Melanocyte of skin (primary cell): Measurements from ENCODE around the gene UFC1. TPM values are rescaled to one million over a fixed set of nuclear protein-coding genes. Genes with fewer than 3 reads are reported as not detected.

Experiments
- small RNA-seq, 2 donors: library from RNA; depleted of rRNA; stranded (forward); fragments of <200 nt; gene quantifications; one replicate each; pipeline ENCODE3, GENCODE V24; 2012
- total RNA-seq, 2 donors: library from RNA; depleted of rRNA; stranded (reverse); fragments of >200 nt; gene quantifications; 2 replicates each; pipeline ENCODE4 v1.2.3, GENCODE V29; 2012

UFC1 gene
- 10 to 100 TPM; 59.2 to 63.9 TPM for total RNA-seq

DNA sequence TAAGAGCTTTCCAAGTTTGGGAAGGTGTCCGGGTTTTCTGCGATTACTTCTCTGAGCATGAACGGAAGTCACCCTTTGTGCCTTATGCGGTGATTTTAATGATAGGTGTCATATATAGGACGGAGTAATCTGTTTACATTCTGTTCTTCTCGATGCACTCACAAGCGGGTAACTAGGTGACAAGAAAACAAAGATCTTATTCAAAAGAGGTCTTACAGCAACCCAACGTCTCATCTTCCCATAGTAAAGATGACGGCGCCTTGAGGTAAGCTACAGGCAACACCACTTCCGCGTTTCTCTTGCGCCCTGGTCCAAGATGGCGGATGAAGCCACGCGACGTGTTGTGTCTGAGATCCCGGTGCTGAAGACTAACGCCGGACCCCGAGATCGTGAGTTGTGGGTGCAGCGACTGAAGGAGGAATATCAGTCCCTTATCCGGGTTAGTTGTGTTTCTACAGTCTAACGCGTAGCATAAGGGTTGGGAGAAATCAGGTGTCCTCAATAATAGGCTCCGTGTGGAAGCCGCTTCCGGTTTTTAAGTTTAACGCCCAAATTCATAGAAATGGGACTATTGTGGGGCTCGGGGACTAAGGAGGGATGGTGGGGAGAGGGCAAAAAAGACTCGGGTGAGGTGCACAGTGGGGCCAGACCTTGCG lies at the start of gene UFC1:
UFC1 (plus strand) TSS at position 297 of the 656 bp plus-strand sequence; CDS start at position 317, 20 bp downstream.

DNA sequence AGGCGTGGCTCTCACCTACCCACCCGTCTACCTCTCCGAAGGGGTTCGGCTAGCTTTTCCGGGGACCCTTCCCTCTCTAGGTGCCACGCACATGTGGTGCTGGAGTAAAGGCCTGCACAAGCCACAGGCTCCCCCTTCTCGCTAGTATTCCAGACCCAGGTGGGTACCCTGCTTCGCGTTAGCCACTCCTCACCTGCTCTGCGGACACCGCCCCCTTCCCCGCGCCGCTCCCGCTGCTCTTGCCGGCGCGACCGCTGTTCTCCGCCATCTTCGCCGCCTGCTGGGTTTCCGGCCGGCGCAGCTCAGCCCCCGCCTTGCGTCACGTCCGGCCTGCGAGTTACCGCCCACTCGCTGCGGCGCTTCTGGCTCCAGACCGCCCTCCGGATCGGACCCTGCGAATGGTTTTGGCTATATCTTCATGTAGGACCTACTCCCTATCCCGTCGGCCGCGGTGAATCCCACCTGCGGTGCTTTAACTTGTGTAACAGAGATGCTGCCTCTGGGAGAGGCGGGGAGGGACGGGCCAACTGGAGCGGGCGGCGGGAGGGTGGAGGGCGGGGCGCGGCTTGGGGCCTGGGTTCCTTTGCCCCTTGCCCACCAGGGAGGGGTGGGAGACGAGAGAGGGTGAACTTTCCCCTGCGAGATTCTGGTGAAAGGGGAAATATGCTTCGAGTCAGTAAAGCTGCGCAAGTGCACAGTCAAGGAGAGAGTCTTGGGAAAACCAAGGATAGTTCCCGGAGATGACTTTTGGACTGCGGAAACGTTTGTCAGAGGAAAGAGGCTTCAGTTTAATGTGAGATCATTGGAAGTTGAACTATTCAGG lies 35.8 kb upstream of the UFC1 start, which contains the start of the genes NIT1 and PFDN2:
NIT1 (plus strand) TSS at position 347 of the 823 bp plus-strand sequence; CDS start at position 419, 72 bp downstream.
PFDN2 (minus strand) TSS at position 279 of the 823 bp plus-strand sequence; CDS start at position 268, 11 bp downstream.

DNA sequence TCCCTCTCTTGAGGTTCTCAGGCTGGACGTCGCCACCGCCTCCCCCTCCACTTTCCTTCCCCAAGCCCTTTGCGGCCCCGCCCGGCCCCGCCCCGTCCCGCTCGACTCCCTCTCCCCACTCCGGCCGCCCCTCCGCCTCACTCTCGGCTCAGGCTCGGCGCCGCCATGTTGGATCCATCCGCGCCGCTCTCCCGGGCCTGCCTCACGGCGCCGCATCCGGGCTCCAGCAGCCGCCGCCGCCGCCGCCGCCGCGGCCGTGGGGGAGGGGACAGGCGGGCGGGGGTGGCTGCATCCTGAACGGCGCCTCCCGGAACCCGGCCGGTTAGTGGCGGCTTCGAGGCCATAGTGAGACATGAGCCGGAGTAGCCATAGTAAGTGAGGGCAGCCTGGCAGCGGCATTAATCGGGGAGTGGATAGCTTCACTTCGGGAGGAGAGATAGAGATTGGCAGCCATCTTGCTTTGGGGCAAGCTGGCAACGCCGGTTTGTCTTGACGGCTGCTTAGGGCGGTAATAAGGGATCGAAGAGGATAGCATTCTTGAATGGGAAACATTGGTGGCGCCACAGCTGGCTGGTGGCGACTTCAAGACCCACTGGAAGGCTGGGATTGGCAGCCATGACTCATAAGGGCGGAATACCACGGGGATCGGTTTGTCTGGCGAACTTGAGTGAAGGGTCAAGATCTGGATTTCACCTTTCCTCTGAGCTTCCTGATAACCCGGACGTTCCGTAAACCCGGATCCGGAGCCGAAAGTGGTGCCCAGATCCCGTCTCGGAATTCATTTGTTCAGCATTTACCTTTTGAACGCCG lies 21.2 kb upstream of the UFC1 start, which contains the start of gene DEDD:
DEDD (minus strand) TSS at position 258 of the 810 bp plus-strand sequence. CDS start 8,205 bp downstream, outside the sequence.

DNA sequence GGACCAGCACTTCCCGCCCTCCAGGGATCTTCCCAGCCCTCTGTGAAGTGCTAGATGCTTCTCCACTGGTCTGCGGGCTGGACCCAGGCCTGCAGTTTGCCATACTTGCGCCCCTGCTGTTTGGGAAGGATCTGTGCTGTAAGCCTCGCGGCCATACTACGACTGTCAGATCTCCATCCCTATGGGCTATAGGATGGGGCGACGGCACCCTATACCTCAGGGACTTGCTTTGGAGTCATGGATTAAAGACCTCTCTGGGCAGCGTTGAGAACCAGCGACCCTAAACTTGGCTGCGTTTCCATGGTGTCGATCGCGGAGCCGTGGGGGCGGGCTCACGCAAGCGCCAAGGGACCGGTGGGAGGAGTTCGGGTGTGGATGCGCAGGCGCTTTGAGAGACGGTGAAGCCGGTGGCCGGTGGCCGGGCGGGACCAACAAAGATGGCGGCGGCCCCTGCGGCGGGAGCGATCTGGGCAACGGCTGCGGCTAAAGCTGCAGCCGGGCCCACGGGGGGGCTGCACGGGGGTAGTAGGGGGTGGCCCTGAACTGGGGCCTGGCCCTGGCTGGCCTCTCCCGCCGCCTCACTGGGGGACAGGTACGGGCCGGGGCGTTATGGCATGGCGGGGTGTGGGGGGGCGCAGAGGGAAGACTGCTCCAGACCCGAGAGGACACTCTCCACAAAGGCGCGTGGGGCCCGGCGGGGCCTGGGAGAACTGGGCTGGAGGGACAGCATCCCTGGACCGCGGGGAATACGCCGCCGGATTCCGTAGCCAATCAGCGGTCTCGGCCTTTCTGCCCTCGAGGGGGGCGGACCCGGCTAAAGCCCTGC lies 5.5 kb downstream of the UFC1 start, which contains the start of gene USP21:
USP21 (plus strand) TSS at position 414 of the 826 bp plus-strand sequence. CDS start 1,141 bp downstream, outside the sequence.

DNA sequence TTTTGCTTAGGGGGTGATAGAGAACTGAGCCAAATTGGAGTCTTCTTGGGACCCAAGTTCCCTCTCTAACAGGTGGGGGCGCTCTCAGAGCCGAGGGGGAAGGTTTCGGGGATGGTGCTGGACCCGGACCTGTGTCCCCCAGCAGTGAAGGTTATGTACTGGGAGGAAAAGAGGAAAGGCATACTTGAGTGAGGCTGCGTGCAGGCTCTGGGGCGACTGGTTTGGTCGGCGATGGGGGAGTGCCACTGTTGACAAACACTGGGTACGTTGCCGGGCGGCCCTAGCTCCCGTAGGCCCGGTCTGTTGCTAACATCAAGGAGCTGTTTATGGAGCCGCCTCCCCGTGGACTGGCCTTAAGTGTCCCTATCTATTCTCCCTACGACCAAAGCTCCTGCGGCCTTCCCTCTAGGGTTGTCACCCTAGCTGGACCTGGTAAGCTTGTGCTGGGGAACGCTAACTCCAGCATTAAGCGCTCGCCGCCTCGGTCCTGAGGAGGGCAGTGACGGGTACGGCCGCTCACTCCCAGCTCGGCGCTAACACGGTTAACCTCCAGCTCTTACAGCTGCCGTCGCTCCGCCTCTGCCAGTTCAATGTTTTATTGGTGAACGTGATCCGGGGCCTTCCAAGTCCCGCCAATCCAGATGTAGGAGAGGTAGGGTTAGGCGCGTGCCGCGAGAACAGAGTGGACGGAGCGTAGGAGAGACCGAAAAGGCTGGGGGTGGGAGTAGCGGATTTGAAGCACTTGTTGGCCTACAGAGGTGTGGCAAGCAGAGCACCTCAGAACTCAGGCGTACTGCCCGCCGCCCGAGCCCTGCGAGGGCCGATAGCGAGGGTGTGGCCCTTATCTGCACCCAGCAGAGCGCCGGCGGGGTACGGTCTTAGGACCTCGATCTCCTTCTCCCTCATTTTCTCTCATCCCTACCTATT lies 12.2 kb downstream of the UFC1 start, which contains the start of gene PPOX:
PPOX (plus strand) TSS at position 685 of the 927 bp plus-strand sequence. CDS start 422 bp downstream, outside the sequence.

DNA sequence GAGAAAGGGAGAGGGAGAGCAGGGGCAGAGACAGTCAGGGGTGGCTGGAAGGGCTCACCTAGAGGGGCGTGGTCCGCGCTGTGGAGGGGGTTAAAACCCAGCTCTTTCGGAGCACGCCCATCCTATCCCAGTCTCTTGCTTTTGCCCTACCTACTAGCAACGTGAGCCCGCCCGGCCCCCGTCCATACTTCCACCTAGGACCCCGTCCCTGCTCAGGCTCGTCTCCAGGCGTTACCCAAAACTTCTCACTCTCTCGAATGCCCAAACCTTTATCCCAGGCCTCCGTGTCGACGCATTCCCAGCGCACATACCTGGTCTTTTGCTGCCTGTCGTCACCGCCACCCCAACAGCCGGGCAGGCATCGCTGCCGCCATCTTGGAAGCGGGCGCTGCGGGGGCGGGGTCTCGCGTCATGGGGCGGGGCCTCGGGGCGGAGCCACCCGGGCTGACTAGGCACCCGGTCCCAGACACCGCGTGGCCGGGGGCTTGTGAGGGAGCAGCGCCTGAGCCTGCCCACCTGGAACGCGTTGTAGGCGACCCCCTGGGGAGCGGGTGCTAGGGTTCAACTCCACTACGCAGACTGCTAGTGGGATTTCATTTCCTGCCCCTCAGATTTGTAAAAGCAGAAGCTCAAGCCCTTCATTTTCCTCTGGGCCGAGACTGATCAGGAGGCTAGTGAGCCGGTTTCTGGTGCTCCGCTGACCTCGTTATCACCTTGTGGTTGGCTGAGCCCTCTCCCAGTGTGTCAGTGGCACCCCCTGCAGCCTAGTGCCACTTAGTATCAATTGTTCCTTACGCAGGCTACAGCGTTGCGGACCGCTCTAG lies 23.5 kb downstream of the UFC1 start, which contains the start of gene B4GALT3:
B4GALT3 (minus strand) TSS at position 396 of the 824 bp plus-strand sequence. CDS start 1,447 bp downstream, outside the sequence.

DNA sequence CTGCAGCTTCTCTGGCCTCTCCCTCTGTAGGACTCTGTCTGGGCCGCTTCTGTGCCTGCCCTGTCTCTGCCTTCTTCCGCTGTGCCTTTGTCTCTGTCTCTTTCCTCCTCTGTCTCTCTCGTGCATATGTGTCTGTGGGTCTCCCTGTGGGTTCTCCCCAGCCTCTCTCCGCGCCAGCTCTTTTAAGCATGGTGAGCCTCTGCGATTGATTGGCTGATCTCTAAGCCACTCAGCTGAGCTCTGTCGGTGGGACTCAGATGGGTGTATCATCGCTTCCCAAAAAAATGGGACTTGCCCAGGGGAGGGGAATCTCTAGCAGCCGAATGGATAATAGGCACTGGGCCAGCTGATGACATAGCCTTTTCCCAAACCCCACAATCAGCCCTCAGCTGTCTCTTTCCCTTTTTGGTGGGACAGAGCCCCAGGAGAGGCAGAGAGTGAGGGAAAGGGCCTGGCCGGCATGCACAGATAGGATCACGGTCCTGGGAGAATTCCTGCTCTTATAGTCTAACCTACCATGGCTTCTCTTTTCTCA lies 45.2 kb downstream of the UFC1 start, which contains the start of gene ADAMTS4:
ADAMTS4 (minus strand) TSS at position 158 of the 535 bp plus-strand sequence. CDS start 427 bp downstream, outside the sequence.

DNA sequence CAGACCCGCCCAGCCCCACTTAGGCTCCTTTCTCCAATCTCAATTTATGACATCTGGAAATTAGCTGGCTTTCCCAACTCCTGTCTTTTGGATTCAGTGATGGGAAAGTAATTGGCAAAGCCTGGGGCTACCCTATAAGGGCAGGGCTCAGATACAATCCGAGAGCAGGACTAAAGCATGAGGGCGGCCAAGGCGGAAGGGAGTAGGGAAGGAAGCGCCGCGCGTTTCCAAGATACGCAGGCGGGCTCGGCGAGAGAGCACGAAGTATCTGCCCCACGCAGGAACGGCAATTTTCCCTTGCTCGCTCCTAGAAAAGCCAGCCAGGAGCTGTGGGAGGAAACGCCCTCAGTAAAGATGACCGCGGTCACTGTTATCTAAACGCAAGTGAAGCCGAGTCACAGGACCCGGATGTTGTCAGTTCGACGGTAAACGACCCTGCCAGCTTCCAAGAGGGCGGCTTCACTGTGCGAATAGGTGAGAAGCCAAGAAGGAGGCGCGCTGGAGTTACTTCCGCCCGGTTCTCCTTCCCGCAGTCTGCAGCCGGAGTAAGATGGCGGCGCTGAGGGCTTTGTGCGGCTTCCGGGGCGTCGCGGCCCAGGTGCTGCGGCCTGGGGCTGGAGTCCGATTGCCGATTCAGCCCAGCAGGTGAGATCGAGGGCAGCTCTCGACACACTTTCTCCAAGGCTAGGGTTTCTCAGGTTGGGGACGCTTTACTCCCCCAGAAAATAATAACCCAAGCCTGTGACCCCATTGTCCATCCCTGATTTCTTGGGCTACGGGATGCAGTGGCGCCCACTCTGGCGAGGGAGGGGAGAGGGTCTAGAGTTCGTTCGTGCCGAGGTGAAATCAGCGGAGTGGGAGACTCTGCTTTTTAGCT lies 48.3 kb downstream of the UFC1 start, which contains the start of gene NDUFS2:
NDUFS2 (plus strand) TSS at position 532 of the 877 bp plus-strand sequence; CDS start at position 551, 19 bp downstream.

Small RNAs within 50 kb of the gene (small RNA-seq; reads per million reads assigned to genes)
- gene RF01225 = 0 reads per million in 2 donors

Other genes with a start within 250 kb of the UFC1 start
- gene ITLN2, start 199.2 kb upstream of the UFC1 start, total RNA-seq = not detected
- gene F11R, start 132.8 kb upstream of the UFC1 start, total RNA-seq = 10 to 100 TPM; 13.4 to 47.0 TPM
- 1 to 10 TPM; 2.7 to 6.9 TPM for gene TSTD1, start 115.0 kb upstream of the UFC1 start, total RNA-seq
- 10 to 100 TPM; 75.0 to 92.9 TPM for gene USF1, start 108.0 kb upstream of the UFC1 start, total RNA-seq
- under 1 TPM in 1 of 2 donors, not detected in 1; under 0.01 TPM for gene ARHGAP30, start 84.1 kb upstream of the UFC1 start, total RNA-seq
- under 1 TPM in 1 of 2 donors, not detected in 1; 0.69 TPM for gene NECTIN4, start 64.4 kb upstream of the UFC1 start, total RNA-seq
- gene KLHDC9, start 55.6 kb upstream of the UFC1 start, total RNA-seq = 1 to 10 TPM in 1 of 2 donors, under 1 TPM in 1; under 0.01 to 1.7 TPM
- gene PFDN2, start 35.9 kb upstream of the UFC1 start, total RNA-seq = 10 to 100 TPM; 24.4 to 38.0 TPM
- gene NIT1, start 35.9 kb upstream of the UFC1 start, total RNA-seq = 10 to 100 TPM; 29.9 to 30.3 TPM
- 10 to 100 TPM; 28.6 to 40.0 TPM for gene DEDD, start 21.3 kb upstream of the UFC1 start, total RNA-seq
- gene USP21, start 5.5 kb downstream of the UFC1 start, total RNA-seq = 10 to 100 TPM in 1 of 2 donors, 1 to 10 TPM in 1; 9.0 to 12.0 TPM
- gene PPOX, start 12.4 kb downstream of the UFC1 start, total RNA-seq = 10 to 100 TPM; 11.4 to 14.7 TPM
- gene B4GALT3, start 23.5 kb downstream of the UFC1 start, total RNA-seq = 10 to 100 TPM; 27.3 to 29.9 TPM
- 10 to 100 TPM in 1 of 2 donors, 1 to 10 TPM in 1; 4.0 to 18.6 TPM for gene ADAMTS4, start 45.1 kb downstream of the UFC1 start, total RNA-seq
- 100 to 1,000 TPM; 137 to 170 TPM for gene NDUFS2, start 48.4 kb downstream of the UFC1 start, total RNA-seq
- gene FCER1G, start 61.3 kb downstream of the UFC1 start, total RNA-seq = under 1 TPM; 0.34 to 0.67 TPM
- not detected for gene APOA2, start 69.7 kb downstream of the UFC1 start, total RNA-seq
- 10 to 100 TPM; 17.9 to 20.0 TPM for gene TOMM40L, start 72.1 kb downstream of the UFC1 start, total RNA-seq
- not detected for gene NR1I3, start 84.2 kb downstream of the UFC1 start, total RNA-seq
- gene PCP4L1, start 104.8 kb downstream of the UFC1 start, total RNA-seq = under 1 TPM; under 0.01 TPM
- under 1 TPM; under 0.01 to 0.33 TPM for gene MPZ, start 156.0 kb downstream of the UFC1 start, total RNA-seq
- 10 to 100 TPM; 23.6 to 29.3 TPM for gene SDHC, start 160.4 kb downstream of the UFC1 start, total RNA-seq
- gene CFAP126, start 213.9 kb downstream of the UFC1 start, total RNA-seq = not detected